Chondrocyte (in vitro differentiated cells): ENCODE results near the gene C1orf74. TPM values are rescaled to one million over a fixed set of nuclear protein-coding genes. Genes with fewer than 3 reads are reported as not detected.

Experiments
- DNase-seq: peaks from one replicate; pipeline ENCODE4 v3.0.0; 2021; ENCODE audit warnings: mixed read lengths, low spot score
- H3K27ac Mint-ChIP-seq: one replicate; pipeline ENCODE4 v1.8.0; 2021; ENCODE audit warnings: mild to moderate bottlenecking, moderate library complexity, mixed read lengths; ENCODE audit not compliant: unreplicated experiment
- H3K27me3 Mint-ChIP-seq: 2 replicates; pipeline ENCODE4 v1.8.0; 2021; ENCODE audit warnings: low read depth, mixed read lengths
- H3K36me3 Mint-ChIP-seq: 2 replicates; pipeline ENCODE4 v1.8.0; 2021; ENCODE audit warnings: low read depth, mixed read lengths
- H3K4me1 Mint-ChIP-seq: 2 replicates; pipeline ENCODE4 v1.8.0; 2021; ENCODE audit warnings: low read depth, mild to moderate bottlenecking, mixed read lengths
- H3K4me3 Mint-ChIP-seq: one replicate; pipeline ENCODE4 v1.8.0; 2021; ENCODE audit warnings: mild to moderate bottlenecking, moderate library complexity, mixed read lengths; ENCODE audit not compliant: unreplicated experiment
- H3K9me3 Mint-ChIP-seq: 2 replicates; pipeline ENCODE4 v1.8.0; 2021; ENCODE audit warnings: low read depth, mixed read lengths
- CTCF ChIP-seq: fragments of 200-600 bp; sonication (generic); IDR thresholded peaks from 2 replicates; pipeline ENCODE4 v1.5.0; 2021; ENCODE audit warnings: antibody characterized with exemption, mild to moderate bottlenecking, moderate library complexity
- total RNA-seq: library from RNA; stranded (reverse); gene quantifications from 3 replicates; pipeline ENCODE4 v1.2.1, GENCODE V29; 2021

C1orf74 gene
- total RNA-seq, 1 donor from 2014 or later = 1.6 TPM

GRCh38 chr1:209738270-209738669, 46.1 kb downstream of the C1orf74 start:
- no peak overlapping the region for H3K4me3 Mint-ChIP-seq
- H3K9me3 Mint-ChIP-seq = no peaks in the 10 kb centered on the region
- H3K36me3 Mint-ChIP-seq = no peaks in the 10 kb centered on the region
- no peak overlapping the region for H3K27ac Mint-ChIP-seq
- no peak for TF ChIP-seq CTCF
- H3K4me1 Mint-ChIP-seq = peaks cover 11% of the 10 kb centered on the region
- peaks cover 33% of the 10 kb centered on the region for H3K27me3 Mint-ChIP-seq
- DNase-seq = no peak

GRCh38 chr1:209737118-209737505, 47.2 kb downstream of the C1orf74 start:
- H3K4me3 Mint-ChIP-seq = no peak overlapping the region
- TF ChIP-seq CTCF = no peak
- no peaks in the 10 kb centered on the region for H3K9me3 Mint-ChIP-seq
- no peak overlapping the region for H3K27ac Mint-ChIP-seq
- no peaks in the 10 kb centered on the region for H3K4me1 Mint-ChIP-seq
- no peak for DNase-seq
- H3K27me3 Mint-ChIP-seq = peaks cover 38% of the 10 kb centered on the region
- no peaks in the 10 kb centered on the region for H3K36me3 Mint-ChIP-seq

GRCh38 chr1:209736490-209737117, 47.8 kb downstream of the C1orf74 start:
- TF ChIP-seq CTCF = no peak
- Mint-ChIP-seq H3K4me1 (no peaks in the 10 kb centered on the region), H3K4me3 (no peak overlapping the region), H3K36me3 (no peaks in the 10 kb centered on the region), H3K27me3 (peaks cover 38% of the 10 kb centered on the region), H3K27ac (no peak overlapping the region), H3K9me3 (no peaks in the 10 kb centered on the region)
- no peak for DNase-seq

- no peak overlapping the region for H3K4me3 Mint-ChIP-seq
- no peak for TF ChIP-seq CTCF
- H3K9me3 Mint-ChIP-seq = no peaks in the 10 kb centered on the region
- no peak overlapping the region for H3K27ac Mint-ChIP-seq
- H3K36me3 Mint-ChIP-seq = no peaks in the 10 kb centered on the region
- no peaks in the 10 kb centered on the region for H3K4me1 Mint-ChIP-seq
- DNase-seq = no peak
- H3K27me3 Mint-ChIP-seq = peaks cover 45% of the 10 kb centered on the region
Measured at GRCh38 chr1:209733409-209734192, 50.8 kb downstream of the C1orf74 start.

GRCh38 chr1:209732725-209733124, 51.6 kb downstream of the C1orf74 start:
- no peaks in the 10 kb centered on the region for H3K4me1 Mint-ChIP-seq
- no peak for DNase-seq
- H3K4me3 Mint-ChIP-seq = no peak overlapping the region
- H3K27me3 Mint-ChIP-seq = peaks cover 46% of the 10 kb centered on the region
- no peak overlapping the region for H3K27ac Mint-ChIP-seq
- no peak for TF ChIP-seq CTCF
- no peaks in the 10 kb centered on the region for H3K36me3 Mint-ChIP-seq
- H3K9me3 Mint-ChIP-seq = no peaks in the 10 kb centered on the region
